Colonic mucosa (tissue), 4 donors: ENCODE data around the gene ASTN2. TPM values are rescaled to one million over a fixed set of nuclear protein-coding genes. Genes with fewer than 3 reads are reported as not detected.

ENCODE experiments used
- DNase-seq: peaks from one replicate; pipeline ENCODE4 v3.0.0-alpha.2; 2020
- H3K27ac ChIP-seq: fragments of 200-600 bp; one replicate; pipeline ENCODE4 v1.8.0; 2021
- H3K27me3 ChIP-seq: fragments of 200-600 bp; one replicate; pipeline ENCODE4 v1.8.0; 2021
- H3K36me3 ChIP-seq: fragments of 200-600 bp; one replicate; pipeline ENCODE4 v1.8.0; 2021
- H3K4me1 ChIP-seq: fragments of 200-600 bp; one replicate; pipeline ENCODE4 v1.8.0; 2021; ENCODE audit warnings: mild to moderate bottlenecking
- H3K4me3 ChIP-seq: fragments of 200-600 bp; one replicate; pipeline ENCODE4 v1.8.0; 2021
- H3K9ac ChIP-seq, 2 donors: one replicate each; pipeline ENCODE4 v1.7.0; 2013; ENCODE audit warnings: control low read depth in 2 of 2, low read depth in 2 of 2, low read length in 2 of 2
- H3K9me3 ChIP-seq: fragments of 200-600 bp; one replicate; pipeline ENCODE4 v1.8.0; 2021
- intact Hi-C: fragments of 100-400 bp; cut with DNase I; formaldehyde crosslinking; loops from one replicate; pipeline ENCODE4 v1.14.1; 2022
- total RNA-seq, 2 donors: library from RNA; stranded (reverse); fragmentation: NEBNext Ultra II Directional in 1 of 2; extraction: Animal tissue kit (Norgen Biotek cat#: 25700) in 1 of 2; gene quantifications; one replicate each; pipeline ENCODE4 v1.2.1, GENCODE V29; 2021
- TF ChIP-seq, protein P1 (sequence below): fragments of 200-600 bp; IDR thresholded peaks from one replicate; pipeline ENCODE4 v1.8.0; 2022; ENCODE audit warnings: antibody characterized with exemption, mild to moderate bottlenecking
- donor health status: healthy.
- donor health status: DM: no; HTN: no; CAD: no.
- donor health status: DM: no; HTN: no; CAD: no.

The ASTN2 gene
- total RNA-seq, 2 donors from 2014 or later: 2.5 to 6.1 TPM

- Histone ChIP-seq H3K36me3 (no peaks in the 10 kb centered on the region), H3K27ac (no peak overlapping the region), H3K4me1 (no peaks in the 10 kb centered on the region), H3K27me3 (no peaks in the 10 kb centered on the region), H3K9me3 (no peaks in the 10 kb centered on the region), H3K4me3 (no peak overlapping the region), H3K9ac (no peak overlapping the region)
- DNase-seq: no peak
- TF ChIP-seq, protein P1, sequence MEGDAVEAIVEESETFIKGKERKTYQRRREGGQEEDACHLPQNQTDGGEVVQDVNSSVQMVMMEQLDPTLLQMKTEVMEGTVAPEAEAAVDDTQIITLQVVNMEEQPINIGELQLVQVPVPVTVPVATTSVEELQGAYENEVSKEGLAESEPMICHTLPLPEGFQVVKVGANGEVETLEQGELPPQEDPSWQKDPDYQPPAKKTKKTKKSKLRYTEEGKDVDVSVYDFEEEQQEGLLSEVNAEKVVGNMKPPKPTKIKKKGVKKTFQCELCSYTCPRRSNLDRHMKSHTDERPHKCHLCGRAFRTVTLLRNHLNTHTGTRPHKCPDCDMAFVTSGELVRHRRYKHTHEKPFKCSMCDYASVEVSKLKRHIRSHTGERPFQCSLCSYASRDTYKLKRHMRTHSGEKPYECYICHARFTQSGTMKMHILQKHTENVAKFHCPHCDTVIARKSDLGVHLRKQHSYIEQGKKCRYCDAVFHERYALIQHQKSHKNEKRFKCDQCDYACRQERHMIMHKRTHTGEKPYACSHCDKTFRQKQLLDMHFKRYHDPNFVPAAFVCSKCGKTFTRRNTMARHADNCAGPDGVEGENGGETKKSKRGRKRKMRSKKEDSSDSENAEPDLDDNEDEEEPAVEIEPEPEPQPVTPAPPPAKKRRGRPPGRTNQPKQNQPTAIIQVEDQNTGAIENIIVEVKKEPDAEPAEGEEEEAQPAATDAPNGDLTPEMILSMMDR: no peak
- intact Hi-C loops: no loop called here
Observed at GRCh38 chr9:117444501-117444900, 29.6 kb upstream of the ASTN2 start.

DNA sequence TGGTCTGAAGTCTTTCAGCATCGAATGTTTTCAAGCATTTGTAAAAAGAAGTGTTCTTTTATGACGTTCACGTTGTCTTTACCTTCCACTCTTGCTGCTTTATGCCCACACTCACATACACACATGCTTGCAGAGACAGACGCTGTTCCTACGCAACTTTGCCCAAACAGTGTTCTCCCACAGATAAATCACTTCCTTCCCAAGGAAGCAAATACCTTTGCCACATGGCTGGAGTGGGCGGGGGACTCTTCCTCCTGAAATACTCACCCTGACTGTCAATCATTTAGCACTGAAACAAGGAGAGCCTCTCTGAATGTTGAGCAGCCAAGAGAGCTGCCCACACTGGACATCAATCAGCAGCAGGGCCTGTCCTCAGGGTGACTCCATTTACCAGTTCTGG lies 22.4 kb upstream of the ASTN2 start:
- Histone ChIP-seq H3K9ac (no peak overlapping the region), H3K27ac (no peak overlapping the region), H3K4me3 (no peak overlapping the region), H3K27me3 (no peaks in the 10 kb centered on the region), H3K4me1 (no peaks in the 10 kb centered on the region), H3K36me3 (no peaks in the 10 kb centered on the region), H3K9me3 (no peaks in the 10 kb centered on the region)
- DNase-seq: no peak
- TF ChIP-seq, protein P1: no peak
- intact Hi-C loops: no loop called here

DNA sequence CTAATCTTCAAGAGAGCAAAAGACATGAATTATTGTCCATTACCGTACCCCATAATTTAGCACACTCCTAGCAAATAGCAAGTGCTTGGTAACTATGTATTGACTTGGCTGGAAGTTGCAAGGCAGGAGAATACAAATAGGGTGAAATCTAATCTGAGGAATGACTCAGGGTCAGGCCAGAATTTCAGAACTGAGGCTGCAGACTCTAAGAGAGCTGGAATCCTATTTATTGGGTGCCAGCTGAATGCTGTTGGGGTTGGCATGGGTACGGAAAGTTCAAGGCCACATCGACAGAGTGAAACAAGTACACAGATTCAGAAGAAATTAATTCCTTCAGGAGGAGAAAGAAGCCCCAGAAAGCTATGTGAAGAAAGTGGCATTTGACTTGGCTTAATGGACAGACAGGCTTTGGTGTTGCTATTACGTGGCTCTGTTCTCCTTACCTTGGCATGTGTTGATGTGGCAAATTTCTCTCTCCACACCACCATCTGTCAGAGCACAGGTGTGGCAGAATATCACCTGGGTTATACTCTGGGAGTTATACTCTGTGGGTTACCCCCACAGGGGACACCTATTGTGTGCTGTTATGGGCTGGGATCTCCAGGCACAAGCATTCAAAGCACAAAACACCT lies 20.9 kb upstream of the ASTN2 start:
- Histone ChIP-seq H3K4me1 (no peaks in the 10 kb centered on the region), H3K27me3 (no peaks in the 10 kb centered on the region), H3K27ac (no peak overlapping the region), H3K36me3 (no peaks in the 10 kb centered on the region), H3K9ac (no peak overlapping the region), H3K4me3 (no peak overlapping the region), H3K9me3 (no peaks in the 10 kb centered on the region)
- intact Hi-C loops: no loop called here
- TF ChIP-seq, protein P1: no peak
- DNase-seq: no peak

- Histone ChIP-seq H3K4me3 (no peak overlapping the region), H3K36me3 (no peaks in the 10 kb centered on the region), H3K4me1 (no peaks in the 10 kb centered on the region), H3K27ac (no peak overlapping the region), H3K27me3 (no peaks in the 10 kb centered on the region), H3K9ac (no peak overlapping the region), H3K9me3 (no peaks in the 10 kb centered on the region)
- TF ChIP-seq, protein P1: no peak
- intact Hi-C loops: no loop called here
- DNase-seq: no peak
Observed at GRCh38 chr9:117434566-117434965, 19.7 kb upstream of the ASTN2 start.

GRCh38 chr9:117430813-117431212 lies 16.0 kb upstream of the ASTN2 start:
- no peaks in the 10 kb centered on the region for H3K4me1 ChIP-seq
- no peaks in the 10 kb centered on the region for H3K9me3 ChIP-seq
- DNase-seq: no peak
- TF ChIP-seq, protein P1: no peak
- no peak overlapping the region for H3K27ac ChIP-seq
- no peak overlapping the region for H3K9ac ChIP-seq
- H3K4me3 ChIP-seq: no peak overlapping the region
- H3K27me3 ChIP-seq: no peaks in the 10 kb centered on the region
- no peaks in the 10 kb centered on the region for H3K36me3 ChIP-seq
- intact Hi-C loops: no loop called here
